Panc1 (cell line): ENCODE results near the gene PHKA2.

ENCODE experiments used
- CTCF ChIP-seq: fragments of 450-650 bp; IDR thresholded peaks from 2 replicates; pipeline ENCODE4 v1.5.1; 2017; ENCODE audit warnings: mild to moderate bottlenecking
- POLR2AphosphoS5 ChIP-seq: IDR thresholded peaks from 2 replicates; pipeline ENCODE4 v1.6.1; 2012; ENCODE audit warnings: mild to moderate bottlenecking, low read depth, low read length, moderate library complexity
- REST ChIP-seq, 2 experiments: IDR thresholded peaks; 2 replicates each; pipeline ENCODE4 v1.6.1; 2011 to 2012; ENCODE audit warnings: low read depth in 2 of 2, control low read depth in 1 of 2, low read length in 1 of 2, mild to moderate bottlenecking in 1 of 2, moderate library complexity in 1 of 2; ENCODE audit not compliant: insufficient read depth in 1 of 2
- SIN3A ChIP-seq: IDR thresholded peaks from 2 replicates; pipeline ENCODE4 v1.6.1; 2012; ENCODE audit warnings: low read depth, mild to moderate bottlenecking, low read length, moderate library complexity, borderline replicate concordance; ENCODE audit not compliant: insufficient read depth
- TCF7L2 ChIP-seq: IDR thresholded peaks from 2 replicates; pipeline ENCODE4 v1.6.1; 2011; ENCODE audit warnings: mild to moderate bottlenecking, low read depth, low read length, inconsistent platforms

DNA sequence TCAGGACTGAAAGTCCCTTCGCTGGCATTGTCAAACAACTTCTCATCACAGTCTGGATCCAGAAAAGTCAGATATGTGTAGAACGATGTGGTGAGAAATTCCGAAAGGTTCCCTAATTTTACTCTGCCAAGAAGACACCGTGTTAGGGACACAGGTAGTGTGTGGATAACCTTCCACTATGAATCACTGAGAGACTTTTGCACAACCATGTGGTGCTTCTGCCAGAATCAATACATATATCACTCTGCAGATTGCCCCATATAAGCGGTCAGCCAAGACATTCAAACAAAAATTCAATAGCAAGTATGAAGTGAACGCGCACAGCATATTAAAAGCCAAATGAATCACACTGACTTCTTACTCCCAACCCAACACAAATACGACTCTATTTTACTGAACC, 63.8 kb downstream of the PHKA2 start:
- TF ChIP-seq POLR2AphosphoS5 (no peak), CTCF (no peak), REST (IDR thresholded peaks at IDR 0.05; ENCODE audit: insufficient read depth in 1 of 2, low read depth in 2 of 2, low read length in 1 of 2) (no peak), TCF7L2 (no peak), SIN3A (no peak)
